Stimulated activated CD4-positive, alpha-beta T cell treated with anti-CD3 and anti-CD28 coated beads, Interleukin-12 subunit alpha, Interleukin-12 subunit beta, amount 100 ng/mL, for 24 hours (primary cell): Measurements from ENCODE around the gene PIP4P1.
"Not testable (repeated sequence)": the region's sequence is repeated elsewhere in the genome, so short reads cannot be mapped to it uniquely, and the experiment has no call there.

Experiments
- DNase-seq, 2 experiments: peaks; one replicate each; pipeline ENCODE4 v3.0.0-alpha.2; 2020; ENCODE audit warnings: low read depth in 2 of 2

PIP4P1 gene

DNA sequence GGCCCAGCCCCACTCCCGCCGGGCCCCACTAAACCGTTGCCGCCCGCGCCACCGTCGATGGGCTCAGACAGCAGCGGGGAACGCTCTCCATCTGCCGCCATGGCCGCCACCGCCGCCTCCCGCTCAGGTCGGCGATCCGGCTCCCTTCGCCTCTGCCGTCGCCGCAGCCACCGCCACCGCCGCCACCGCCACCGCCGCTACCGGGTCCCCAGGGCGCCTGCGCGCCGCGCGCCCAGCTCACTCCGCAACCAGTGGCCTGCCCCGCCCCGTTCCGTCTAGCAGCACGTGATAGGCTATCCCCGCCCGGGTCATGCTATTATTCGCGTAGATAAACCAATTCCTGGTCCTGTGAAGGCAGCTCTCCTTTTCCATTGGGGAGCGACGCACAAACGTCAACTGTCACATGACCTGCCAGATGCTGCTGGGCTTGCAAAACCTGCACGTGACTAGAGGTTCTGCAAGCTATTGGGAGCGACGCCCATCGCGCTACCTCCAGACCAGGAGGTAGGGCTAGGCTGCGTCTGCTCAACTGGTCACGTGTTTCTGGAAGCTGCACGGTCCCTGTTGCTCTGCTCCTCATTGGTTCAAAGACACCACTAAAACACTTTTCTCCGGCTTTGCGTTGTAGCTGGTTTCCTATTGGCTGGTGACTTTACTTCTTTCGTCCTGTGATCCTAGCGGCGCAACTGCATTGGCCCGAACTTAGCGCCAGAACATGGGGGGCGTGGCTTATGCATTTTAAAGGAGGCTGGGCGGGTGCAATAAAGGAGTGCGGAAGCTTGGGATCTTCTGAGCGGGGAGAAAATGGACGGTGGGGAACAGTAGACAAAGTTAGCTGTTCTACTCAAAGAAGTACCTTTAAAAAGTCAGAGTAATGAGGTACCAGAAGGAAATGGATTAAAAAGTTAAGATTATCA is at the start of gene PIP4P1:
TSS of gene PIP4P1 (minus strand) at position 210 of the 917 bp plus-strand sequence. CDS start at position 101, 109 bp downstream.
- DNase-seq: peak; percentile 97

DNA sequence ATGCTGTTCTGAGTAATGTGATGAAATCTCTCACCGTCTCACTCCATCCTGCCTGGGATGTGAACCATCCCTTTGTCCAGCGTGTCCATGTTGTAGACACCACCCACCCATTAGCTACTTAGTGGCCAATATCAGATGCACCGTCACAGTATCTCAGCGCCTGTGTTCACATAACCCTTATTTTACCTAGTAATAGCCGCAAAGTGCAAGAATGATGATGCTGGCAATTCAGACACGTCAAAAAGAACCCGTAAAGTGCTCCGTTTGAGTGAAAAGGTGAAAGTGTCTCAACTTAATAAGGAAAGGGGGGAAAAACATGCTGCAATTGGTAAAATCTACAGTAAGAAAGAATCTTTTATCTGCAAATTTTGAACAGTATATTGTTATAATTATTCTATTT is 47.1 kb upstream of the PIP4P1 start:
- no peak for DNase-seq

DNA sequence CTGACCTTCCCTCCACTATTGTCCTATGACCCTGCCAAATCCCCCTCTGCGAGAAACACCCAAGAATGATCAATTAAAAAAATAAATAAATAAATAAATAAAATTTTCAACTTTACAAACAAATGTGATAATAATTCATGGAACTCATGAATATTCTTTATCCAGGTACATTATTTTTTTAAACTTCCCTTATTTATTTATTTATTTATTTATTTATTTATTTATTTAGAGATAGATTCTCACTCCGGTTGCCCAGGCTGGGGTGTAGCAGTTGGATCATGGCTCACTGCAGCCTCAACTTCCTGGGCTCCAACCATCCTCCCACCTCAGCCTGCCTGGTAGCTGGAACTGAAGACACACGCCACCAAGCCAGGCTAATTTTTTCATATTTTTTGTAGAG is 46.3 kb upstream of the PIP4P1 start:
- DNase-seq: not testable (repeated sequence)

DNA sequence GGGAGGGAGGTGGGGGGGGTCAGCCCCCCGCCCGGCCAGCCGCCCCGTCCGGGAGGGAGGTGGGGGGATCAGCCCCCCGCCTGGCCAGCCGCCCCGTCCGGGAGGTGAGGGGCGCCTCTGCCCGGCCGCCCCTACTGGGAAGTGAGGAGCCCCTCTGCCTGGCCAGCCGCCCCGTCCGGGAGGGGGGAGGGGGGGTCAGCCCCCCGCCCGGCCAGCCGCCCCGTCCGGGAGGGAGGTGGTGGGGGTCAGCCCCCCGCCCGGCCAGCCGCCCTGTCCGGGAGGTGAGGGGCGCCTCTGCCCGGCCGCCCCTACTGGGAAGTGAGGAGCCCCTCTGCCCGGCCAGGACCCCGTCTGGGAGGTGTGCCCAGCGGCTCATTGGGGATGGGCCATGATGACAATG is 45.5 kb upstream of the PIP4P1 start:
- not testable (repeated sequence) for DNase-seq

DNA sequence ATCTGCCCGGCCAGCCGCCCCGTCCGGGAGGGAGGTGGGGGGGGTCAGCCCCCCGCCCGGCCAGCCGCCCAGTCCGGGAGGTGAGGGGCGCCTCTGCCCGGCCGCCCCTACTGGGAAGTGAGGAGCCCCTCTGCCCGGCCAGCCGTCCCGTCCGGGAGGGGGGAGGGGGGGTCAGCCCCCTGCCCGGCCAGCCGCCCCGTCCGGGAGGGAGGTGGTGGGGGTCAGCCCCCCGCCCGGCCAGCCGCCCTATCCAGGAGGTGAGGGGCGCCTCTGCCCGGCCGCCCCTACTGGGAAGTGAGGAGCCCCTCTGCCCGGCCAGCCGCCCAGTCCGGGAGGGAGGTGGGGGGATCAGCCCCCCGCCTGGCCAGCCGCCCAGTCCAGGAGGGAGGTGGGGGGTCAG is 45.0 kb upstream of the PIP4P1 start:
- DNase-seq: not testable (repeated sequence)

DNA sequence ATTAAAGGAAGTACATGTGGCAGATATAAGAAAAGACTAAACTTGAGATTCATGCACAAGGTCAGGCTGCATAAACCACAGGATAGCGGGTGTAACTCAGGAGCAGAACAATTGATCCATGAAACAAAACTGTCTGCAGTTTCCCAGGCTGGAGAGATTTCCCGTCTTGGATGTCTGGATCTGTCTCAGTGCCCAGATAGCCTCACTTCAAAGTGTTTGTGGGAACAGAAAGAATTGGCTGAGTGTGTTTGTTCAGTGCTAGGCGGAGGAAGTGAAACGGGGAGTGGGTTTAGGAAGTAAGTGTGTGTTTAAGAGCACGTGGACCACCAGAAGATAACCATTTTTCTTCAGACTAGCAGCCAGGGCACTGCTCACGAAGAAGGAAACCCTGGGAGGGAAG is 42.7 kb upstream of the PIP4P1 start:
- no peak for DNase-seq

DNA sequence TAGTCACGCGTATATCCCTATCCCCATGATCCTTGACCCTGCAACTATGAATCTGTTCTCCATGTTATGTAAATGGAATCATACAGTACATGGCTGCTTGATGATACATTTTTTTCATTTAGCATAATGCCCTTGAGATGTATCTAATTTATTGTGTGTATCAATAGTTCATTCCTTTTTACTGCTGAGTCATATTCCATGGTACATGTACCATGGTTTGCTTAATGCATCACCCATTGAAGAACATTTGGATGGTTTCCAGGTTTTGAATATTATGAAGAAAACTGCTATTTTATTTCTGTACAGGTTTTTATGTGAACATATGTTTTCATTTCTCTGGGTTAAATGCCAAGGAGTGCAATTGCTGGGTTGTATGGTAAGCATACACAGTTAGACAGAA is 40.1 kb upstream of the PIP4P1 start:
- DNase-seq: no peak

DNA sequence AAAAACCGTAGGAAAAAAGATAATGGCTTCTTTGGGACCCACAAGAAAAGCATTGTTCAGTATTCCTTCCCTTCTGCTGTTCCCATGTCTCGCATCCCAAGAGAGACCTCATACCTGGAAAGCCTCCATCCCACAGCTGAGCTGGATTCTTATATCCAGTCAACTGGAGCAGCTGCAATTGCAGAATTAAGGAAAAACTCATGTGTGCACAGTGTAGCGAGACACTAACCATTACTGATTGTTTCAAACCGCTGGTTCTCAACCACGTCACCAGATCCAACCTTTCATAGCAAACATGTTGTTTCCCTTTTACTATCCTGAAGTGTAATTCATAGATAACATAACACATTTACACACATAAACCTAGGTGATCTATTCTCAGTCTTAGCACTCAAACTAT is 38.6 kb upstream of the PIP4P1 start:
- DNase-seq: no peak

DNA sequence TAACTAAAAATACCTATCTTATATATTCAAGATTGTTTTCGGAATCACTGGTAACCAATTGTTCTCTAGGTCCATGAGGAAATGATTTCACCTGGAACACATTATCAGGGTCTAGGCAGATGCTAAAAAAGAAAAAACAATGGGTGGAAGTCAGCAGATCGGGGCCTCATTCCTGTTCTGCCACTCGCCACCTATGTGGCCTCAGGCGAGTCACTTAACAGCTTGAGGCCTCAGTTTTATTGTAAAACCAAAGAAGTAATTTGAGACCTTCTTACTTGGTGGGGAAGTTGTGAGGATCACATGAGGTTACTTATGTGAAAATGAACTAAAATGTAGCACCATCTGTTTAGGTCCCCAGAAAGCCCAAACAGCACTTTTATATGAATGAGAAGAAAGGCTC is 37.9 kb upstream of the PIP4P1 start:
- no peak for DNase-seq

DNA sequence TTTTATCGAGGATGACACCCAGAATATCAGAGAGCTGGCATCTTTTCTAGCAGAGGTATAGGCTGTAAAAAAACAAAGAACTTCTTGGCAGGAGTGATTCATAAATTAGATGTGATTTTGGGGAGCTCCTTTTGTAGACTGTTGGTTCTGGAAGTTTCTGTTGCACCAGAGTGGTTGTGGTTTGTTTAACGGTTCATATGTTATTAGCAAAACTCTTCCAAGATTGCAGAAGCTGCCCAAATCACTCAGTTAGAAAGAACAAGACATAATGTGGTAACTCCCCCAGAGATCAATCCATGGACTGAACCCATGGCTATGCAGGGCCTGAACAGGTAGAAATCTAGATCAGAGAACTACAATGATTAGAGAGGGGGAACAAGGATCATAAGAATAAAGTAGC is 37.4 kb upstream of the PIP4P1 start:
- no peak for DNase-seq

DNA sequence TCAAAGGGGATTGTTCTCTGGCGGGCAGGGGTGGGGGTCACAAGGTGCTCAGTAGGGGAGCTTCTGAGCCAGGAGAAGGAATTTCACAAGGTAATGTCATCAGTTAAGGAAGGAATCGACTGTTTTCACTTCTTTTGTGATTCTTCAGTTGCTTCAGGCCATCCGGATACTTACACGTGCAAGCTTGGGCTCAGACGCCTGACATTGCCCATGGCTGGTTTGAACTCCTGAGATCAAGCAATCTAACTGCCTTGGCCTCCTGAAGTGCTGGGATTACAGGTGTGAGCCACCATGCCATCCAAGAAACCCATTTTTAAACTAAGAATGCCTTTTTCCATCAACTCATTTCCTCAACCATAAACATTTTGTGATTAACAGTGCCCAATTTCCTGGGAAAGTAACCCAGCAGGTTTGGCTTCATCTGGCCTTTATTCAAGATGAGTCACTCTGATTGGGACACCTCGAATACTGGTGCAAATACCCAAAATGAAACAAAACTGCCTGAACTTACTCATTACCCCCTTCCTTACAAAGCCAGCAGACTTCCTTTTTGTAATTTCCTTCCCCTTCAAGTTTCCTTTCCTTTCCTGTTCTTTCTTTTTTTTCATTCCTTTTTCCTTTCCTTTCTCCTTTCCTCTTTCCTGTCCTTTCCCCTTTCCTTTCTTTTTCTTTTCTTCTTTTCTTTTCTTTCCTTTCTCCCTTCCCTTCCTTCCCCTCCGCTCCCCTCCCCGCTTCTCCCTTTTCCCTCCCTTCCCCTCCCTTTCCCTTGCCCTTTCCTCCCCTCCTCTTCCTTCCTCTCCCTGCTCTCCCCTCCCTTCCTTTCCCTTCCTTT is 33.9 kb upstream of the PIP4P1 start:
- DNase-seq: no peak

DNA sequence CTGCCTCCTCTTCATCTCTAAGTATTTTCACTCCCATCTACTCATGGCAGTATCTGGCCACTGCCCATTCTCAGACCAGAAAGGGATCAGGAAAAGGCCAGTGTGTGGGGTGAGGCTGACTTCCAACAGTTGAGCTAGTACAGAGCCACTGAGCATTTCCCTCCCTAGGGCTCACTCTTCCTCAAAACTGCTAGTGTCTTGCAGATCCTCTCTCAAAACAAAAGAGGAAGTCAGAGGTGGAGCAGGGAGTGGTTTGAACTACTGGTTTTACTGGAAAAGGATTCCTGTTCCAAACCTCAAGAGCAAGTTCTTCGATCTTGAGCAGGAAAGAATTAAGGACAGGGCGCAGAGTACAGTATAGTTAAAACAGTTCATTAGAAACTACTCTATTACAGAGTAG is 32.4 kb upstream of the PIP4P1 start:
- no peak for DNase-seq

DNA sequence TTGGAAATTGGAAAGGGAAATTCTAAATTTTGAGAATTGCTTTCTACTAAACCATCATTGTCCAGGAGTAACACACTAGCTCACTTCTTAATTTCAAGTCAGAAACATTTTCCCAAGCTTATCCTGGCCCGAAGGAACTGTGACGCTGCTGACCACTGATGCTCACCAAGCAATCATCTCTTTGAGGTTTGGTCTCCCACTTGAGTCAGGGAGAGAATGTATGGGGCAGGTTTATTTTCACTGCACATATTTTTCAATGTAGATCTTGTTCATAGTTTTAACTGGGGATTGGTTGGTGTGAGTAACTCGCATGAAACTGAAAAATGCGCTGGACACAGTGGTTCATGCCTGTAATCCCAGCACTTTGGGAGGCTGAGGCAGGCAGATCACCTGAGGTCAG is 31.3 kb upstream of the PIP4P1 start:
- no peak for DNase-seq

DNA sequence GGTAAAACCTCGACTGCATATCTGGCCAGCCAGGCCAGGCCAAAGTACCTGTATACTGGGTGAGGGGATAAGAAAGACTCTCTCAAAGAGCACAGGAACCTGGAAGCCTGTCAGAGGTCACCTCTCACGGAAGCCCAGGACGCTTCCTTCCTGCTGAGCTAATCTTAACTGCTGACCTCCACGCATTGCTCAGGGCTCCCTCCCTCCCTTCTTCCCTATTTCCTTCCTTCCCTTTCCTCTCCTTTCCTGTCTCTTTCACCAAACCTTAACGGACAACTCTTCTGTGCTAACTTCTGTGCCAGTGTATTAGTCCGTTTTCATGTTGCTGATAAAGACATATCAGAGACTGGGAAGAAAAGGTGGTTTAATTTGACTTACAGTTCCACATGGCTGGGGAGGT is 29.3 kb upstream of the PIP4P1 start:
- DNase-seq: no peak

DNA sequence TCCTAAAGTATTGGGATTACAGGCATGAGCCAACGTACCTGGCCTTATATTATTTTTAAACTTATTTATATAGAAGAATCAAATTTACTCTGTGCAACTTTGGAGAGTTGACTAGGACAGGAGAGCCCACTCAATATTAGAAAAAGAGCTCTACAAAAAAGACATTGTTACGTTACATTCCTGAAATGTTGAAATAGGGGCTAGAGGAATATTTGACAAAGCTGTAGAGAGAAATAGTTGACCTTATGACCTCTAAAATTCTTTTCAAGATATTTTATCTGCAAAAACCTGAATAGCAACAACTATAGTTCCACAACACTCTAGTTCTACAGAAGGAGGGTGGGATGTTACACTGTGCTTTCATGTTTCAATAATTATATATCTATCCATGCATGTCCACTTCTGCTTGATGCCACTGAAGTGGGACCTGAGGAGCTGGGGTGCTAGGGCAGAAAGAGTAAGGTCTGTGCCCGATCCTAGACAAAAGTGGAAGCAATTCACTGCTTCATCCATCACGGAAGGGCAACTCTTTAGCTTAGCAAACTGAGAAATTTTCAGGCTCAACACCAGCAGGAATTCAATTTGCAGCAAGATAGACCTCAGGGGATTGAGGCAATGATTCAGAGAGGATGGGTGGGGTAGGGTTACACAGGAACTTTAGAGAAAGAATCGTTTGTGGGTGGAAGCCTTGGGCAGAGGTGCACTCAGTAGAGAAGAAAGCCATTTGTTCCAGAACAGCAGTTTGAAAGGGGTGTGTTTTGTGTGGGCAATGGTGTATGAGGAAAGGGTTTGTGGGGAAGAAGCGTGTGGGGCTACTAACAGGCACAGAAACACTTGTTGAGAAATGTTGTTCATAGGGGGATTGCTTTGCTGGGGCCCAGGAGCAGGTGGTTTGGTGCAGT is 28.1 kb upstream of the PIP4P1 start:
- DNase-seq: no peak

DNA sequence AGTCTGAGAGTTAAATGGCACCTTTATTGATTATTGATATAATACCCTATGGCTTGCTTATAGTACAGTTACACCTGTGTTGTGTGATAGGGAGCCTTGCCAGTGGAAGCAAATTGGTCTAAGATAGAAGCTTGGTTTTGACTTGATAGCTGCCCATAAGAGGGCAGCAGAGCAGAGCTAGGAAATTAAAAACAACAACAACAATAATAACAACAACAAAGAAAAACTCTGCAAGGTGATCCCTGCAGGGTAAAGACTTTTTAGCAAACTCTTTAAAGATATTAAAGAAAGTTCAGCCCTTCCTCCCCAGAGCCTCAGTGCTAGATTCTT is 26.1 kb upstream of the PIP4P1 start:
- no peak for DNase-seq

DNA sequence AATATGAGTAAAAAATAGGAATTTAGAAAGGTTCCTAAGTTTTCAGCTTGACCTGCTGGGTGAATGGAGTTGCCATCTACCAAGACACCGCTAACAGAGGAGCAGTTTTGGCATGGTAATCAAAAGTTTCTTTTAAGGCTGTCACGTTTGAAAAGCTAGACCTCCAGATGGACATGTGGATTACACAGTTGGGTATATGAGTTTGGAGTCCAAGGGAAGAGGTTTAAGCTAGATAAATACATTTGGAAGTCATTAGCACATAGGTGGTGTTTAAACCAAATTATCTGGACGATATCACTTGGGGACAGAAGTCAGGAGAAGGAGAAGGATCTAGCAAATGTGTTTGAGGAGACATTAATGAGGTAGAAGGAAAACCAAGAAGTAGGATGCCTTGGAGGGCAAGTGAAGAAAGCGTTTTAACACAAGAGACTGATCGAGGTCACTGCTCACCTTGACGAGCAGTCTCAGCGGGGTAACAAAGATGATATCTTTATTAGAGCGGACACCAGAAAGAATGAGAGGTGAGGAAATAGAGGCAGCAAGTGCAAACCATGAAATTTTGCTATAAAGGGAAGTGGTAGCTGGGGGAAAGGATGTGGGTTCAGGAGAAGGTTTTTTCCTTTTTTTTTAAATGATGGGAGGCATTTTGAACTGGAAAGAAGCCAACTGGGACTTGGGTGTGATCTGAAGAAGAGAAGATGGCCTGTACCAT is 25.6 kb upstream of the PIP4P1 start:
- DNase-seq: no peak

DNA sequence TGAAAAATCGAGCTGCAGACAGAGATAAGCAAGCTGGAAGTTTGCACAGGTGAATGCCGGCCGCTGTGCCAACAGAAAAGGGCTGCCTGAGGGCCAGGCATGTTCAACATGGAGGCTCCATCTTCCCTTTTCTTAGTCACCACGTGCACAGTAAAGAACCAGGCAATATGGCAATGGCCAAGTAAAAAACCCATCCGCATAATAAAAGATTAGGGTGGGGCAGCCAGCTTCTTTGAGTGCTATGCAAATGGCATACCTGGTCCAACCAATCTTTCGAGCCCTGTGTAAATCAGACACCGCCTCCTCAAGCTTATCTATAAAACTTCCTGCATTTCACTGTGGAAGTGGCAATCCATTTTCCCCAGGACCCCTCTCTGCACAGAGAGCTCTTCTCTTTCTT is 24.7 kb upstream of the PIP4P1 start:
- DNase-seq: no peak

DNA sequence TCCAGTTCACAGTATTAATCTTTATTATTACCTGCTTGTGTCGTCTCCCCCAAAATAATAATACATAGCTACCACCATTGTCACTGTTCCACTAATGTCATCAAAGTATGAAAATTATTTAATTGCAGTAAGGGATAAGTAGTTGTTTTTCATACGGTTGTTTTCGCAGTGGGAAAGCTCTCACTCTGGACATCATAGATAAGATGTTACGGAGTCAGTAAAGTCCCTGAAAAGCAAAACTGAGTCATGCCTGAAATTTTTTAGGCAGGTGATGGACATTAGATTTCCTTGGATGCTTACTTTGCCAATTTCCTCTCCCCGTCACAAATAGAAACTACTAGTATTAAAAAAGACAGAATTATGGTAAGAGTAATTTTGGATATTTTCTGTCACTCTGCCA is 21.1 kb upstream of the PIP4P1 start:
- DNase-seq: no peak

DNA sequence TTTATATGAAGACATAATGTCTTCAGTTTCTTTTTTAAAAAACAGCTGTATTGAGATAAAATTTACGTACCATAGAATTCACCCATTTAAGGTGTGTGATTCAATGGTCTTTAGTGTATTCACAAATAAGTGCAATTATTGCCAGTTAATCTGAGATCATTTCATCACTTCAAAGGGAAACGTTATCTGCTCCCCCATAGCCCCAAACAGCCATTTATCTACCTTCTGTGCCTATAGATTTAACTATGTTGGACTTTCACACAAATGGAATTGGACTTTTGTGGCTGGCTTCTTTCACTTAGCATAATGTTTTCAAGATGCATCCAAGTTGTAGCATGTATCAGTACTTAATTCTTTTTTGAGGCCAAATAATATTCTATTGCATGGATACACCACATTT is 17.7 kb upstream of the PIP4P1 start:
- DNase-seq: no peak

DNA sequence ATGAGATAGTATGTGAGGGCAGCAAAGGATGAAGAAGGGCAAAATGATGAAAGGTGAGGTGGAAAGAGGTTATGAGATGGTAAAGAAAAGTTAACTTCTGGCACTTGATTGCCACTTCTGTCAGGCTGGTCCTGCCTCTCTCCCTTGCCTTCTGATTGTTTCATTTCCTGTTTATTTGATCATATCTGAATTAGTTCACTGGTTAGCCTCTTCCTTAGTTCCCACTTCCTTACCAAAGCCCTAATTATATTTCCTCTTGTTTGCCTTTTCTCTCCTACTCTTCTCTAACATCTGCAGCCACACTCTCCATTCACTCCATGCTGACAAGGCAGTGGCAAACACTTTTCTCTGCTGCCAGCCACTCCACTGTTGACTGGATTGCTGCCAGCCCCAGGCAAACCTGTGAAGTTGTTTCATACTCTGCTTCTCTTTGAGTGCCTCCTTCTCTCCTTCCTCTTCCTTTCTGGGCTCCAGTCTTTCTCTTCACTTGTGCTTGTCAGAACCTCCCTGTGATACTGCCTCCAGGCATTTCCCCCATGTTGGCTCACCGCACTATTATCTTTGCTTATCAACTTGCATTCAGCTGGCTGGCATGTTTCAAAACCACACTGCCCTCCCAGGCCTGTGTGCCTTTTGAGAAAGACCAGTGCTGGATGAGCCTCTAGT is 16.1 kb upstream of the PIP4P1 start:
- no peak for DNase-seq
